HepG2 (cell line): ENCODE results near the gene DTNB.

Experiments
- ELF4 ChIP-seq: sonication (generic); formaldehyde crosslinking; IDR thresholded peaks from 2 replicates; pipeline ENCODE4 v1.5.0; 2020; ENCODE audit warnings: missing genetic modification reagents, mild to moderate bottlenecking, moderate library complexity, borderline replicate concordance
- EP300 ChIP-seq, 3 experiments: sonication (generic) in 1 of 3; formaldehyde crosslinking in 1 of 3; IDR thresholded peaks; 2 replicates each; pipeline versions ENCODE4 v1.5.1 to v1.6.1; 2011 to 2020; ENCODE audit warnings: low read depth in 2 of 3, low read length in 2 of 3, borderline replicate concordance in 1 of 3, improper control_type of control experiment in 1 of 3, mild to moderate bottlenecking in 1 of 3, missing genetic modification reagents in 1 of 3, moderate library complexity in 1 of 3
- GABPB1 ChIP-seq: IDR thresholded peaks from 2 replicates; pipeline ENCODE4 v1.6.1; 2016; ENCODE audit warnings: mild to moderate bottlenecking, missing genetic modification reagents, moderate library complexity, missing compliant biosample characterization
- GATA4 ChIP-seq: sonication (generic); IDR thresholded peaks from 2 replicates; pipeline ENCODE4 v1.6.1; 2016; ENCODE audit warnings: antibody characterized with exemption, low read depth, borderline replicate concordance
- POLR2A ChIP-seq, 2 experiments: IDR thresholded peaks; 2 replicates each; pipeline ENCODE4 v1.6.1; 2011; ENCODE audit warnings: low read depth in 2 of 2, low read length in 2 of 2, mild to moderate bottlenecking in 1 of 2, moderate library complexity in 1 of 2; ENCODE audit not compliant: insufficient read depth in 1 of 2
- YEATS2 ChIP-seq: sonication (generic); formaldehyde crosslinking; IDR thresholded peaks from 2 replicates; pipeline ENCODE4 v1.4.0; 2020; ENCODE audit warnings: missing genetic modification reagents, borderline replicate concordance
- ZNF564 ChIP-seq: sonication (generic); formaldehyde crosslinking; IDR thresholded peaks from 2 replicates; pipeline ENCODE4 v1.8.1; 2023; ENCODE audit warnings: mild to moderate bottlenecking, missing genetic modification reagents

DNA sequence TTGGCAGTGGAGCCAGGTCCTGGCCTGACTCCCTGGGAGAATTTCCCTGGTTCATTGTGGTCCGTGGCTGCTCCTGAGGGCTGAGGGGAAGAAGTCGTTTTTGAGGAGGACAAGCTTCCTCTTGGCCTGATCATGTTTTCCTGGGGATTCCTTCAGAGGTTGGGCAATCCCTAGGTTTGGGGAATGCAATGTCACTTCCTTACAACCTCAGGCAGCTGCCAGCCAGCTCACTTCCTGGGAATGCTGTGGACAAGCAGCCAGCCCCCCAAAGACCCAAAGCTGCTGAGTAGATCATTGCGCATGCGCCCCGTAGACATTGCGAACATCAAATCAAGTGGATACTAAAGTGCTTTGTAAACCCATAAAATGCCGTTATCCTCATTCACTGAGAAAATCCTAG is 324.0 kb downstream of the DTNB start:
- TF ChIP-seq GABPB1 (no peak), ZNF564 (no peak), GATA4 (no peak), YEATS2 (CRISPR knock-in tag) (no peak), ELF4 (no peak), EP300 (IDR thresholded peaks at IDR 0.05; ENCODE audit: low read depth in 2 of 2, low read length in 2 of 2) (no peak), EP300 (CRISPR knock-in tag; IDR thresholded peaks at IDR 0.05; ENCODE audit: borderline replicate concordance) (no peak), POLR2A (IDR thresholded peaks at IDR 0.05; ENCODE audit: insufficient read depth in 1 of 2, low read depth in 2 of 2, low read length in 2 of 2) (no peak)
